Measurements from ENCODE around the gene MAPKAP1. TPM values are rescaled to one million over a fixed set of nuclear protein-coding genes. Genes with fewer than 3 reads are reported as not detected.
A peak's percentile ranks its signal among the peaks of the same experiment; 100 is the strongest.

MAPKAP1 gene
- total RNA-seq, 2 experiments from 2014 or later = 51.6 to 61.9 TPM

DNA sequence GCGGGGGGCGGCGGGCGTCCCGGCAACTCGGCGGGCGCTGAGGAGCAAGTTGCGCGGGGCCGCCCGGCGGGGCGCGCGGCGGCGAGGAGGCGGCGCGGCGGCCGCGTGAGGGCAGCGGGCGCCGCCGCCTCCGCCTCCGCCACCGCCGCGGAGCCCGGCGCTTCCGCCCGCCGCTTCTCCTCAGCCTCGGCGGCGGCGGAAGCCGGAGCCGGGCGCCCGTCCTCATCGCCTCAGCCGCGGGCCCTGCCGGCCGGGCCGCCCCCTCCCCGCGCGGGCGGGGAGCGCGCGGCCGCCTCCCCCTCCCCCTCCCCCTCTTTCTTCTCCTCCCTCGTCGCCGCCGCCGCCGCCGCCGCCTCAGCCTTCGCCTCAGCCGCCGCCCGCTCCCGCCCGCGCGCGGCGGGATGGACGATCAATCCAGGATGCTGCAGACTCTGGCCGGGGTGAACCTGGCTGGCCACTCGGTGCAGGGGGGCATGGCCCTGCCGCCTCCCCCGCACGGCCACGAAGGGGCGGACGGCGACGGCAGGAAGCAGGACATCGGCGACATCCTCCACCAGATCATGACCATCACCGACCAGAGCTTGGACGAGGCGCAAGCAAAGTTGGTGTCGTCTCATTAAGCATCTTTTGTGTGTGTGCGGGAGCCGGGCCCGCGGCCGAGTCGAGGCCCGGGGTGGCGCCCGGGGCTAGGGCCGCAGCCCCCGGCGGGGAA is 40.2 kb upstream of the MAPKAP1 start, which contains the start of gene PBX3:
TSS of gene PBX3 (plus strand) at position 321 of the 712 bp plus-strand sequence.
- peaks cover 12% of the 10 kb centered on the region for H3K27me3 Mint-ChIP-seq

DNA sequence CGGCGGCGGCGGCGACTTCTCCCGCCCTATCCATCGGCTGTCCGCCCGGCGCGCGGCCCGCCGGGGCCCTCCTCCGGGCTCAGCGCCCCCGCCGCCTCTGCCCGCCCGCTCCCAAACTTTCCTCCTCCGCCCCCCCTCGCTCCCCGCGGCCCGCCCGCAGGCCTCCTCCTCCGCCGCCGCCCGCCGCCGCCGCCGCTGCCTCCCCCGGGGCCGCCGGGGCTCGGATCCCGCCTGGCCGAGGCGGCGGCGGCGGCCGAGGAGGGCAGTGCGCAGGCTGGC is 39.7 kb upstream of the MAPKAP1 start:
- DNase-seq (no peak), ATAC-seq (no peak)
- Mint-ChIP-seq H3K27ac (no peak overlapping the region), H3K36me3 (ENCODE audit: low read depth) (peaks cover 3% of the 10 kb centered on the region), H3K27me3 (peaks cover 12% of the 10 kb centered on the region), H3K9me3 (ENCODE audit: low read depth) (no peaks in the 10 kb centered on the region), H3K4me3 (no peak overlapping the region), H3K4me1 (peaks cover 21% of the 10 kb centered on the region)
- ChIA-PET POLR2A (interaction anchor here (0.6 to 1.2 kb wide), 2 partner anchors 40 to 43 kb away, joined by 3 to 5 read pairs; partner anchors contain the start of gene MAPKAP1), CTCF (no interaction called here)
- intact Hi-C loops (cut with DNase I, micrococcal nuclease) = loop anchor here (1.0 to 5.0 kb wide), 19 partner anchors 39 to 976 kb away; partner anchors contain the start of genes MAPKAP1 (in 2 of the 2), GAPVD1 (in 1 of the 2), GOLGA1 (in 1 of the 2) and HSPA5 (in 1 of the 2)

More for the DNA sequence above, 40.2 kb upstream of the MAPKAP1 start, which contains the start of gene PBX3:
- intact Hi-C loops (cut with DNase I, micrococcal nuclease) = loop anchor here (2.0 to 5.0 kb wide), 10 partner anchors 78 to 976 kb away; partner anchors contain the start of gene GOLGA1 (in 1 of the 2)
- DNase-seq (peak; percentile 71), ATAC-seq (peak; percentile 10)
- peaks cover 3% of the 10 kb centered on the region for H3K36me3 Mint-ChIP-seq (ENCODE audit: low read depth)
- POLR2A ChIA-PET = no interaction called here
- H3K9me3 Mint-ChIP-seq (ENCODE audit: low read depth) = no peaks in the 10 kb centered on the region
- H3K4me1 Mint-ChIP-seq = peaks cover 24% of the 10 kb centered on the region
- peak within 1 kb of the TSS; percentile 94 for H3K27ac Mint-ChIP-seq
- peak within 1 kb of the TSS; percentile 82 for H3K4me3 Mint-ChIP-seq
- CTCF ChIA-PET = no interaction called here

DNA sequence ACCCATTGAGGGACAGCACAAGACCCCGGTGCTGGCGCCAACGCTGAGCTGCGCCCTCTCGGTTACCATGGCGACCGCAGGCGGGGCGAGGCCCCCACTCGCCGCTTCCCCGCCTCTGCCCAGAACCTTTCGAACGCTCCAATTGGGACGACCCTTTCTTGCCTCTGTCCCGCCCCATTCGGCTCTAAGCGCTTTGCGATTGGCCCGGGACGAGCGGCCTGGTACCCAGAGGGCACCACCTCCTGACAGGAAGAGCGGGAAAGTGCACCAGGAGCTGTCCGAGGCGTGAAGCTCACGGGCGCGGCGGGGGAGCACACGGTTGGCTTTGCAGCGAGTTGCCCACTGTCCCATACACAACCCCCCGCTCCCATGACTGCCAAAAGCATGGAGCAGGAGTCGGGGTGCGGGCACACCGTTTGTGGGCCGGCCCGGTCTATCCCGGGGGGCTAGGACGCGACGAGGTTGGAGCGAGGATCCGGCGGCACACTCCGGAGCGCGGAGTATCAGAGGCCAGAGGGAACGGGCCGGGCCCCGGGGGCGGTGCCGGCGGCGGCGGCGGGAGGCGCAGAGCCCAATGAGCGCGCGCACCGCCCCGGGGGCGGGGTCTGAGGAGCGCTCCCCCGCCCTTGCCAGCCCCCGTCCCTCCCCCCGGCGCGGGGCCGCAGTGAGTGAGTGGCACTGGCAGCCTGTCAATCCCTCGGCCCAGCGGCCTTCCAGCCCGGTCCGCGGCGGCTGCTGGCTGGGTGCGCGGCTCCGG is 39.2 kb upstream of the MAPKAP1 start:
- ATAC-seq = peak; percentile 85
- Mint-ChIP-seq H3K9me3 (ENCODE audit: low read depth) (no peaks in the 10 kb centered on the region), H3K36me3 (ENCODE audit: low read depth) (peaks cover 3% of the 10 kb centered on the region), H3K27me3 (peaks cover 12% of the 10 kb centered on the region), H3K27ac (peak overlapping the region; percentile 94), H3K4me3 (peak overlapping the region; percentile 82), H3K4me1 (peaks cover 21% of the 10 kb centered on the region)
- DNase-seq = peak; percentile 96
- ChIA-PET CTCF (interaction anchor here (0.7 kb wide), 1 partner anchor 339 kb away, joined by 3 read pairs; no protein-coding TSS in a partner anchor), POLR2A (interaction anchor here (0.6 to 1.2 kb wide), 4 partner anchors 39 to 553 kb away, joined by 3 to 5 read pairs (median 4); partner anchors contain the start of gene MAPKAP1)
- intact Hi-C loops (cut with DNase I, micrococcal nuclease) = loop anchor here (1.0 to 5.0 kb wide), 19 partner anchors 39 to 977 kb away; partner anchors contain the start of genes MAPKAP1 (in 2 of the 2), GAPVD1 (in 1 of the 2), GOLGA1 (in 1 of the 2) and HSPA5 (in 1 of the 2)

GRCh38 chr9:125745682-125746016 is 38.6 kb upstream of the MAPKAP1 start:
- Mint-ChIP-seq H3K9me3 (ENCODE audit: low read depth) (no peaks in the 10 kb centered on the region), H3K27ac (no peak overlapping the region), H3K4me3 (peak overlapping the region; percentile 82), H3K4me1 (peaks cover 19% of the 10 kb centered on the region), H3K36me3 (ENCODE audit: low read depth) (peaks cover 3% of the 10 kb centered on the region), H3K27me3 (peaks cover 12% of the 10 kb centered on the region)
- ATAC-seq (no peak), DNase-seq (no peak)
- CTCF ChIA-PET = interaction anchor here (0.7 kb wide), 1 partner anchor 338 kb away, joined by 3 read pairs; no protein-coding TSS in a partner anchor
- intact Hi-C loops (cut with DNase I, micrococcal nuclease) = loop anchor here (1.0 to 5.0 kb wide), 19 partner anchors 38 to 977 kb away; partner anchors contain the start of genes MAPKAP1 (in 2 of the 2), GAPVD1 (in 1 of the 2), GOLGA1 (in 1 of the 2) and HSPA5 (in 1 of the 2)
- POLR2A ChIA-PET = interaction anchor here (0.5 to 1.2 kb wide), 4 partner anchors 39 to 552 kb away, joined by 3 to 5 read pairs (median 4); partner anchors contain the start of gene MAPKAP1

- Mint-ChIP-seq H3K27ac (no peak overlapping the region), H3K27me3 (peaks cover 12% of the 10 kb centered on the region), H3K4me1 (peaks cover 14% of the 10 kb centered on the region), H3K4me3 (no peak overlapping the region), H3K36me3 (ENCODE audit: low read depth) (peaks cover 3% of the 10 kb centered on the region), H3K9me3 (ENCODE audit: low read depth) (no peaks in the 10 kb centered on the region)
- CTCF ChIA-PET = no interaction called here
- no peak for DNase-seq
- ATAC-seq = no peak
- intact Hi-C loops (cut with DNase I, micrococcal nuclease) = loop anchor here (5.0 kb wide), 6 partner anchors 82 to 803 kb away; partner anchors contain the start of gene GOLGA1 (in 1 of the 2)
- POLR2A ChIA-PET = no interaction called here
Measured at GRCh38 chr9:125745018-125745417, 38.0 kb upstream of the MAPKAP1 start.

GRCh38 chr9:125744616-125745015 is 37.6 kb upstream of the MAPKAP1 start:
- H3K36me3 Mint-ChIP-seq (ENCODE audit: low read depth) = peaks cover 3% of the 10 kb centered on the region
- ATAC-seq (no peak), DNase-seq (no peak)
- no peak overlapping the region for H3K27ac Mint-ChIP-seq
- no peak overlapping the region for H3K4me3 Mint-ChIP-seq
- ChIA-PET CTCF (no interaction called here), POLR2A (interaction anchor here (0.7 kb wide), 1 partner anchor 9 kb away, joined by 3 read pairs; no protein-coding TSS in a partner anchor)
- H3K4me1 Mint-ChIP-seq = peaks cover 14% of the 10 kb centered on the region
- H3K9me3 Mint-ChIP-seq (ENCODE audit: low read depth) = no peaks in the 10 kb centered on the region
- intact Hi-C loops (cut with DNase I, micrococcal nuclease) = loop anchor here (5.0 kb wide), 6 partner anchors 83 to 802 kb away; partner anchors contain the start of gene GOLGA1 (in 1 of the 2)
- peaks cover 12% of the 10 kb centered on the region for H3K27me3 Mint-ChIP-seq

DNA sequence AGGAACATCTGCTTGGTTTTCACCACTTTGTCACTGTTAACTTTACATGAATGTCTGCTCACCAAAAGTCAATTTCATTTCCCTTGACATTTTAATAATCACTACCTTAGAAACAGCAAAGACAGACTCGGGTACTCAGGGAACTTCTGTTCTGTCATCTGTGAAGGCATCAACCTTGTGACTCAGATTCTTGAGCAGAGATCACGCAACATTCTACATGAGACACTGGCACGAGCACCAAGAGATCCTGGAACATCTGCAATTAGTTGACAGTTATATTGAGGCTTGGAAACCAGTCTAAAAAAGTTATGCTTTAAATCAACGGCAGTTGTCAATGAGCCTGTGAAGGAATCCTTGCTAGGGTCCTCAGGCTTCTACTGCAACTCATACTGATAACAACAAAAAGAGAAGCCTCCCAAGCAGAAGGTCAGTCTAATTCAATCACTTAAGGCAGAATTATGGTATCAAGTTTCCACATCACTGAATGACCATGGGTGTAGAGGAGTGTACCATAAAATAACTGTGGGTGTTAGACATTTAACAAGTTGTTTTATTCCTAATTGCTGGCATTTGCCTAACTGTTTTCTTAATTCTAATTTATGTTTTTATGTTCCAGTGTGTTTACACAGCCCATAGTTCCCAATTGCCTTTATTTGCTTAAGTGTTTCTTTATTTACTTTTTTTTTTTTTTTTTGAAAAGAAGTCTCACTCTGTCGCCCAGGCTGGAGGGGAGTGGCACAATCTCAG is 36.8 kb upstream of the MAPKAP1 start:
- peaks cover 9% of the 10 kb centered on the region for H3K4me1 Mint-ChIP-seq
- H3K36me3 Mint-ChIP-seq (ENCODE audit: low read depth) = peaks cover 1% of the 10 kb centered on the region
- ChIA-PET CTCF (interaction anchor here (1.2 kb wide), 1 partner anchor 15 kb away, joined by 3 read pairs; no protein-coding TSS in a partner anchor), POLR2A (interaction anchor here (0.7 kb wide), 1 partner anchor 8 kb away, joined by 3 read pairs; no protein-coding TSS in a partner anchor)
- no peaks in the 10 kb centered on the region for H3K9me3 Mint-ChIP-seq (ENCODE audit: low read depth)
- DNase-seq = no peak
- no peak for ATAC-seq
- H3K4me3 Mint-ChIP-seq = no peak overlapping the region
- no peak overlapping the region for H3K27ac Mint-ChIP-seq
- intact Hi-C loops (cut with DNase I, micrococcal nuclease) = no loop called here
- H3K27me3 Mint-ChIP-seq = peaks cover 12% of the 10 kb centered on the region

DNA sequence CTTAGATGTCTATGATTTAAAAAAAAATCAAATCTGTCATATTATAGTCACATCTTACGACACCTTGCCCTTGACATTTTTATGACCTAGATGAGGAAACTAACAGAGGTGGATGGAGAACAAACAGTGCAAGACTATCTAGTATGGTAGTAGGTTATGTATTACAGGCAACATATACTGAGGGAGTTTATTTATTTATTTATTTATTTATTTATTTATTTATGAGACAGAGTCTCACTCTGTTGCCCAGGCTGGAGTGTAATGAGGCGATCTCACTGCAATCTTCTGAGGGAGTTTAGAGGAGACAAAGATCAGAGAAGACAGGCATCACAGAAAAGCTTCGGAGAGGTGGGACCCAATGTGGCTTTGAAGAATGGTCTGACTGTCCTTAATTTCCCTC is 35.6 kb upstream of the MAPKAP1 start:
- intact Hi-C loops (cut with DNase I, micrococcal nuclease) = no loop called here
- H3K36me3 Mint-ChIP-seq (ENCODE audit: low read depth) = no peaks in the 10 kb centered on the region
- H3K27ac Mint-ChIP-seq = no peak overlapping the region
- no peaks in the 10 kb centered on the region for H3K9me3 Mint-ChIP-seq (ENCODE audit: low read depth)
- DNase-seq = no peak
- no peak overlapping the region for H3K4me3 Mint-ChIP-seq
- POLR2A ChIA-PET = no interaction called here
- H3K27me3 Mint-ChIP-seq = peaks cover 15% of the 10 kb centered on the region
- peaks cover 8% of the 10 kb centered on the region for H3K4me1 Mint-ChIP-seq
- no peak for ATAC-seq
- CTCF ChIA-PET = interaction anchor here (1.0 to 1.2 kb wide), 2 partner anchors 14 to 16 kb away, joined by 3 read pairs; no protein-coding TSS in a partner anchor

GRCh38 chr9:125739436-125739835 is 32.4 kb upstream of the MAPKAP1 start:
- Mint-ChIP-seq H3K4me3 (no peak overlapping the region), H3K36me3 (ENCODE audit: low read depth) (no peaks in the 10 kb centered on the region), H3K27ac (no peak overlapping the region), H3K27me3 (peaks cover 10% of the 10 kb centered on the region), H3K9me3 (ENCODE audit: low read depth) (no peaks in the 10 kb centered on the region), H3K4me1 (no peaks in the 10 kb centered on the region)
- no peak for DNase-seq
- POLR2A ChIA-PET = interaction anchor here (0.6 kb wide), 1 partner anchor 1972 kb away, joined by 6 read pairs; no protein-coding TSS in a partner anchor
- CTCF ChIA-PET = interaction anchor here (1.1 kb wide), 1 partner anchor 24 kb away, joined by 3 read pairs; no protein-coding TSS in a partner anchor
- intact Hi-C loops (cut with DNase I, micrococcal nuclease) = no loop called here
- no peak for ATAC-seq

DNA sequence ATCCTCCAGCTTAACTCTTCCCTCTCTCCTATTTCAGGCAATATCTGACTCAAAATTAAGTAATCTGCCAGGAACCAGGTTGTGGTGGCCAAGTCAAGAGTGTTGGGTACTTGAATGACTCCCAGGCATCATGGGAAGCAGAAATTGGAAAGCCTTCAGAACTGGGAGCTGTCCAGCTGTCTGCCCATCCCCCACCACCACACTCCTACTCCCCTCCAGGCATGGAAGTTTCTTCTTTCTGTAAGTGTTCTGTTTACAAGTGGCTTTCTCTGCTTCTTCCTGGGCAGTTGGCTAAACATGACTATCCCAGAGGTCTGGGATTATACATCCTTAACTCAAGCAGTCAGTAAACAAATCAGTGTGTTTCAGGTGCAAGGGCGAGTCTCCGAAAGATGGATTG is 25.6 kb upstream of the MAPKAP1 start:
- DNase-seq = no peak
- H3K36me3 Mint-ChIP-seq (ENCODE audit: low read depth) = no peaks in the 10 kb centered on the region
- ChIA-PET CTCF (no interaction called here), POLR2A (no interaction called here)
- H3K4me1 Mint-ChIP-seq = no peaks in the 10 kb centered on the region
- no peak overlapping the region for H3K4me3 Mint-ChIP-seq
- ATAC-seq = no peak
- no peak overlapping the region for H3K27ac Mint-ChIP-seq
- peaks cover 1% of the 10 kb centered on the region for H3K27me3 Mint-ChIP-seq
- intact Hi-C loops (cut with DNase I, micrococcal nuclease) = no loop called here
- no peaks in the 10 kb centered on the region for H3K9me3 Mint-ChIP-seq (ENCODE audit: low read depth)

Data from activated CD4-positive, alpha-beta T cell treated with anti-CD3 and anti-CD28 coated beads for 36 hours (primary cell).